22Rv1 (cell line): ENCODE measurements around the gene TEK.

Experiments
- H3K27ac ChIP-seq: fragments of 450-650 bp; 2 replicates; pipeline ENCODE4 v1.5.1; 2017
- ZFX ChIP-seq: fragments of 450-650 bp; IDR thresholded peaks from 2 replicates; pipeline ENCODE4 v1.6.1; 2017; ENCODE audit warnings: antibody characterized with exemption, borderline replicate concordance
- TF ChIP-seq, protein P1 (sequence below): fragments of 450-650 bp; IDR thresholded peaks from 2 replicates; pipeline ENCODE4 v1.5.1; 2017; ENCODE audit warnings: mild to moderate bottlenecking

The TEK gene

DNA sequence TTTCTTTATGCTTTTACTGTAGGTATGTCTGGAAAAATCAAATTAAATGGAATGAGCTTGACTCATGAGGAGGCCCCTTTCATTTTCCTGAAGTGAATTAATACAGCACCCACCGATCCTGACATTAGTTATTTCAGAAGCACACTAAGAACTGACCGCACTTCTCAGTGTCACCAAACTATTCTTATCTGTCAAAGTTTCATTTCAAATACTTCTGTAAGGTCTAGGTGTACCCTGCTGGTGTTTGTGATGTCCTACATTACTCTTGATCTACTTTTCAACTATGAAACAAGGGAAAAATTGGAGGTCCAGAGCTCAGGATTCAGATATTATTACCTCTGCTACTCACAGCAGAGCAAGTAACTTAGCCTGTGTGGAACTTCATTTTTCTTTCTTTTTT, 1.8 kb upstream of the TEK start:
- H3K27ac ChIP-seq: no peak overlapping the region
- TF ChIP-seq, protein P1, sequence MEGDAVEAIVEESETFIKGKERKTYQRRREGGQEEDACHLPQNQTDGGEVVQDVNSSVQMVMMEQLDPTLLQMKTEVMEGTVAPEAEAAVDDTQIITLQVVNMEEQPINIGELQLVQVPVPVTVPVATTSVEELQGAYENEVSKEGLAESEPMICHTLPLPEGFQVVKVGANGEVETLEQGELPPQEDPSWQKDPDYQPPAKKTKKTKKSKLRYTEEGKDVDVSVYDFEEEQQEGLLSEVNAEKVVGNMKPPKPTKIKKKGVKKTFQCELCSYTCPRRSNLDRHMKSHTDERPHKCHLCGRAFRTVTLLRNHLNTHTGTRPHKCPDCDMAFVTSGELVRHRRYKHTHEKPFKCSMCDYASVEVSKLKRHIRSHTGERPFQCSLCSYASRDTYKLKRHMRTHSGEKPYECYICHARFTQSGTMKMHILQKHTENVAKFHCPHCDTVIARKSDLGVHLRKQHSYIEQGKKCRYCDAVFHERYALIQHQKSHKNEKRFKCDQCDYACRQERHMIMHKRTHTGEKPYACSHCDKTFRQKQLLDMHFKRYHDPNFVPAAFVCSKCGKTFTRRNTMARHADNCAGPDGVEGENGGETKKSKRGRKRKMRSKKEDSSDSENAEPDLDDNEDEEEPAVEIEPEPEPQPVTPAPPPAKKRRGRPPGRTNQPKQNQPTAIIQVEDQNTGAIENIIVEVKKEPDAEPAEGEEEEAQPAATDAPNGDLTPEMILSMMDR: no peak
- no peak for TF ChIP-seq ZFX

- H3K27ac ChIP-seq: no peak overlapping the region
- no peak for TF ChIP-seq ZFX
- TF ChIP-seq, protein P1: no peak
Measured at GRCh38 chr9:27109621-27110020, 596 bp downstream of the TEK start.

GRCh38 chr9:27110181-27110580, 1.2 kb downstream of the TEK start:
- TF ChIP-seq, protein P1: no peak
- no peak for TF ChIP-seq ZFX
- no peak overlapping the region for H3K27ac ChIP-seq

GRCh38 chr9:27112235-27112634, 3.2 kb downstream of the TEK start:
- no peak overlapping the region for H3K27ac ChIP-seq
- no peak for TF ChIP-seq ZFX
- TF ChIP-seq, protein P1: no peak

DNA sequence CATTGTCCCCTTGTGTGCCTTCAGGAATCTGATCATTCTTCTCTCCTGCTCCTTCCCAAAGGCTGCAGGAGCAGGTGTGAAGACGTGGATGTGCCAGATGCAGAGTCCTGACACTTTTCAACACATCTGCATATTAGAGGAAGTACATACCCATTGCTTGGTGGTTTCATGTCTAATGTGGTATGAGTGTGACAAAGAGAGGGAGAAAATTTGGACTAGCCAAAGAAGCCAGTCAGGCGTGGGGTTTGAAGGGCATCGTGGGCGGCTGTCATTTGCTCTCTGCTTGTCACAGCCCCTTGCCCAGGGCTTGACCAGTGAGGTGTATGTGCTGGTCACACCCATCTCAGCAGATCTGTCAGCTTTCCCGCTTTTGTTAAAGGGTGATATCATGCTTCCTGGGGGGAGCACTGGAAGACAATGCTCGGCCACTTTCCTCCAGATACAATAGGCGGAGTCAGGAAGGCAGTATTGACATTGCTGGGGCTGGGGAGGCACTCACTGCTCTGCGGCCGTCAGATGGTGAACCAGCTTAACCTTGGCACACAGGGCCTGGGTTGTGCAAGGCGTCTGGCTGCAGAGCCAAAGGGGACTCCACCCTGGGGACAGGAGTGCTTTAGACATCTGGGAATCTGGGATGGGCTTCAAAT, 8.6 kb downstream of the TEK start:
- no peak overlapping the region for H3K27ac ChIP-seq
- TF ChIP-seq, protein P1: no peak
- TF ChIP-seq ZFX: no peak

GRCh38 chr9:27118916-27119315, 9.9 kb downstream of the TEK start:
- TF ChIP-seq, protein P1: no peak
- TF ChIP-seq ZFX: no peak
- H3K27ac ChIP-seq: no peak overlapping the region

DNA sequence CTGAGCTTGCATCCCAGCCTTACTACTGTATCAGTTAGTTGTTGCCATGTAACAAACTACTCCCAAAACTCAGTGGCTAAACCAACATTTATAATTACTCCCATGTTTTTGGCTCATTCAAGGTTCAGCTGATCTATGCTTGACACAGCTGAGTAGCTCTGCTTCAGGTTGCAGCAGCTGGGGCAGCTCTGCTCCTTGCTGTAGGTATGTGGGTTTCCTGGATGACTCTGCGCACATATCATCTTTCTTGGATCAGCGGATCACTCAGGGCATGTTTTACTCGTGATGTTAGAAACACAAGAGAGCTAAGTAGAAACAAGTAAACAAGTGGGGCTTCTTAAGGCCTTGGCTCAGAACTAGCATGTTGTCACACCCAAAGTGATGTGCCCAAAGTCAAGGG, 15.1 kb downstream of the TEK start:
- TF ChIP-seq, protein P1: no peak
- TF ChIP-seq ZFX: no peak
- H3K27ac ChIP-seq: no peak overlapping the region
